HCT116 (cell line): ENCODE results near the gene EXD3. TPM values are rescaled to one million over a fixed set of nuclear protein-coding genes. Genes with fewer than 3 reads are reported as not detected.

Source experiments
- ATAC-seq: fragments of 200-7000 bp; cut with Tn5 transposase; 2 replicates; pipeline ENCODE4 v1.9.1; 2020; ENCODE audit warnings: mild to moderate bottlenecking, moderate library complexity
- BruUV-seq: library from RNA; stranded (reverse); fragments of 400-500 nt; replicated peaks from 2 replicates; lab custom pipeline; 2021; lab: Mats Ljungman, UMichigan
- CTCF ChIA-PET: fragments of 300-600 bp; sonication (Branson Sonifier 250); formaldehyde crosslinking; loops from one replicate; lab custom pipeline; 2021; ENCODE audit warnings: antibody characterized with exemption; lab: Charles Lee
- POLR2A ChIA-PET: fragments of 300-600, 350-600 bp; sonication (Branson Sonifier 250); formaldehyde crosslinking; loops from one replicate; lab custom pipeline; 2021; ENCODE audit warnings: antibody characterized with exemption; lab: Charles Lee
- RAD21 ChIA-PET, 2 experiments: fragments of 300-600 bp; sonication (Branson Sonifier 250); formaldehyde crosslinking; loops; one replicate each; lab custom pipeline; 2023; ENCODE audit warnings: low total read pairs in 2 of 2; ENCODE audit not compliant: uncharacterized antibody in 2 of 2, unreplicated experiment in 2 of 2, low non-redundant PET in 1 of 2; lab: Charles Lee
- DNase-seq: peaks from one replicate; pipeline ENCODE4 v3.0.0-alpha.2; 2010; ENCODE audit warnings: low read depth, low spot score
- H2AFZ ChIP-seq: fragments of 200-600 bp; shearing (Covaris generic), sonication (generic); 2 replicates; pipeline ENCODE4 v1.6.1; 2017; ENCODE audit warnings: low read depth, mixed run types, mixed read lengths, antibody characterized with exemption, low read length; ENCODE audit not compliant: poor library complexity, severe bottlenecking
- H3K27ac ChIP-seq: 2 replicates; pipeline ENCODE4 v1.5.1; 2012; ENCODE audit warnings: low read depth, low read length
- H3K27me3 ChIP-seq: fragments of 200-600 bp; sonication (generic); 2 replicates; pipeline ENCODE4 v1.6.1; 2016; ENCODE audit warnings: mixed run types, low read length, mixed read lengths; ENCODE audit not compliant: insufficient read depth
- H3K36me3 ChIP-seq, 2 experiments: fragments of 200-500 bp in 1 of 2; fragments of 200-600 bp in 1 of 2; sonication (Bioruptor generic) in 1 of 2; sonication (generic) in 1 of 2; 2 replicates each; pipeline versions ENCODE4 v1.5.1 to v1.6.1; 2014 to 2016; ENCODE audit warnings: low read length in 2 of 2, inconsistent platforms in 1 of 2, mixed read lengths in 1 of 2, mixed run types in 1 of 2; ENCODE audit not compliant: insufficient read depth in 2 of 2, control insufficient read depth in 1 of 2
- H3K4me1 ChIP-seq, 2 experiments: fragments of 200-600 bp in 1 of 2; sonication (generic) in 1 of 2; 2 replicates each; pipeline versions ENCODE4 v1.5.1 to v1.6.1; 2012 to 2017; ENCODE audit warnings: low read length in 2 of 2, inconsistent platforms in 1 of 2, mild to moderate bottlenecking in 1 of 2, mixed read lengths in 1 of 2, mixed run types in 1 of 2, moderate library complexity in 1 of 2; ENCODE audit not compliant: insufficient read depth in 2 of 2, control insufficient read depth in 1 of 2
- H3K4me2 ChIP-seq: fragments of 200-600 bp; sonication (generic); 2 replicates; pipeline ENCODE4 v1.6.1; 2017; ENCODE audit warnings: mixed run types, low read length, mixed read lengths
- H3K4me3 ChIP-seq, 2 experiments: fragments of 200-600 bp in 1 of 2; sonication (generic) in 1 of 2; replicated peaks in 1 of 2; 2 replicates each; pipeline ENCODE4 v1.5.1; 2011 to 2016; ENCODE audit warnings: low read length in 2 of 2, control low read depth in 1 of 2, low read depth in 1 of 2, mild to moderate bottlenecking in 1 of 2, mixed read lengths in 1 of 2, mixed run types in 1 of 2
- H3K79me2 ChIP-seq: fragments of 200-600 bp; sonication (generic); 2 replicates; pipeline ENCODE4 v1.6.1; 2017; ENCODE audit warnings: mild to moderate bottlenecking, mixed run types, low read length, moderate library complexity, mixed read lengths; ENCODE audit not compliant: insufficient read depth
- H3K9ac ChIP-seq: fragments of 200-600 bp; sonication (generic); 2 replicates; pipeline ENCODE4 v1.6.1; 2016; ENCODE audit warnings: low read length, mixed read lengths
- H3K9me2 ChIP-seq: fragments of 200-600 bp; sonication (generic), shearing (Covaris generic); 2 replicates; pipeline ENCODE4 v1.6.1; 2017; ENCODE audit warnings: mixed run types, mild to moderate bottlenecking, moderate library complexity; ENCODE audit not compliant: insufficient read depth
- H3K9me3 ChIP-seq, 2 experiments: fragments of 200-500 bp in 1 of 2; fragments of 200-600 bp in 1 of 2; sonication (Bioruptor generic) in 1 of 2; sonication (generic) in 1 of 2; 2 replicates each; pipeline ENCODE4 v1.6.1; 2014 to 2017; ENCODE audit warnings: low read length in 2 of 2, mixed read lengths in 2 of 2, inconsistent platforms in 1 of 2, low read depth in 1 of 2, mild to moderate bottlenecking in 1 of 2, mixed run types in 1 of 2, moderate library complexity in 1 of 2; ENCODE audit not compliant: control insufficient read depth in 1 of 2, insufficient read depth in 1 of 2
- H4K20me1 ChIP-seq: fragments of 200-600 bp; sonication (generic), shearing (Covaris generic); 2 replicates; pipeline ENCODE4 v1.6.1; 2017; ENCODE audit warnings: mixed run types, mild to moderate bottlenecking, moderate library complexity; ENCODE audit not compliant: insufficient read depth
- CBX3 ChIP-seq: IDR thresholded peaks from 2 replicates; pipeline ENCODE4 v1.6.1; 2012; ENCODE audit warnings: low read depth
- CEBPB ChIP-seq: IDR thresholded peaks from 2 replicates; pipeline ENCODE4 v1.6.1; 2012; ENCODE audit warnings: low read depth
- EGR1 ChIP-seq: IDR thresholded peaks from 2 replicates; pipeline ENCODE4 v1.6.1; 2012; ENCODE audit warnings: low read depth
- EZH2 ChIP-seq: fragments of 200-600 bp; sonication (generic); IDR thresholded peaks from 2 replicates; pipeline ENCODE4 v1.6.1; 2017; ENCODE audit warnings: antibody characterized with exemption, mixed run types
- EZH2phosphoT487 ChIP-seq: fragments of 200-600 bp; IDR thresholded peaks from 2 replicates; pipeline ENCODE4 v1.6.1; 2018; ENCODE audit warnings: antibody characterized with exemption, borderline replicate concordance
- FOSL1 ChIP-seq: IDR thresholded peaks from 2 replicates; pipeline ENCODE4 v1.6.1; 2012; ENCODE audit warnings: low read depth
- POLR2A ChIP-seq: IDR thresholded peaks from 2 replicates; pipeline ENCODE4 v1.7.0; 2011; ENCODE audit warnings: borderline replicate concordance; ENCODE audit not compliant: insufficient read depth, insufficient read length; ENCODE audit errors: extremely low read depth
- POLR2AphosphoS5 ChIP-seq: IDR thresholded peaks from 2 replicates; pipeline ENCODE4 v1.6.1; 2011; ENCODE audit warnings: mild to moderate bottlenecking, low read depth, low read length, moderate library complexity
- RAD21 ChIP-seq: IDR thresholded peaks from 2 replicates; pipeline ENCODE4 v1.6.1; 2012; ENCODE audit warnings: low read depth, mild to moderate bottlenecking
- TCF7L2 ChIP-seq: IDR thresholded peaks from 2 replicates; pipeline ENCODE4 v1.7.0; 2011; ENCODE audit warnings: borderline replicate concordance, inconsistent platforms; ENCODE audit not compliant: insufficient read depth, insufficient read length; ENCODE audit errors: extremely low read depth
- YY1 ChIP-seq: IDR thresholded peaks from 2 replicates; pipeline ENCODE4 v1.6.1; 2011; ENCODE audit warnings: low read length, low read depth, moderate library complexity, mild to moderate bottlenecking; ENCODE audit not compliant: insufficient replicate concordance; ENCODE audit errors: extremely low read depth
- ZFX ChIP-seq: fragments of 450-650 bp; IDR thresholded peaks from 2 replicates; pipeline ENCODE4 v1.6.1; 2017
- intact Hi-C: fragments of 100-400 bp; cut with micrococcal nuclease; formaldehyde crosslinking; loops from 2 replicates; pipeline ENCODE4 v1.10.0; 2022
- total RNA-seq: library from RNA; stranded (reverse); gene quantifications from one replicate; pipeline ENCODE4 v1.2.1, GENCODE V29; 2021; ENCODE audit not compliant: unreplicated experiment
- TF ChIP-seq, protein P1 (sequence below), 3 experiments: fragments of 200-600 bp in 1 of 3; sonication (generic) in 1 of 3; IDR thresholded peaks in 2 of 3; conservative IDR thresholded peaks in 1 of 3; 2 replicates each; pipeline ENCODE4 v1.5.1; 2012 to 2017; ENCODE audit warnings: low read depth in 2 of 3, low read length in 2 of 3, antibody characterized with exemption in 1 of 3, borderline replicate concordance in 1 of 3, control low read depth in 1 of 3, mild to moderate bottlenecking in 1 of 3, mixed read lengths in 1 of 3, mixed run types in 1 of 3, moderate library complexity in 1 of 3; ENCODE audit not compliant: insufficient read depth in 1 of 3
- TF ChIP-seq, protein P2 (sequence below): IDR thresholded peaks from 2 replicates; pipeline ENCODE4 v1.6.1; 2012
- TF ChIP-seq, protein P3 (sequence below): IDR thresholded peaks from 2 replicates; pipeline ENCODE4 v1.6.1; 2012
- TF ChIP-seq, protein P4 (sequence below): IDR thresholded peaks from 2 replicates; pipeline ENCODE4 v1.6.1; 2012; ENCODE audit warnings: low read depth

The EXD3 gene
- total RNA-seq, 1 experiment from 2014 or later, result 25.4 TPM

DNA sequence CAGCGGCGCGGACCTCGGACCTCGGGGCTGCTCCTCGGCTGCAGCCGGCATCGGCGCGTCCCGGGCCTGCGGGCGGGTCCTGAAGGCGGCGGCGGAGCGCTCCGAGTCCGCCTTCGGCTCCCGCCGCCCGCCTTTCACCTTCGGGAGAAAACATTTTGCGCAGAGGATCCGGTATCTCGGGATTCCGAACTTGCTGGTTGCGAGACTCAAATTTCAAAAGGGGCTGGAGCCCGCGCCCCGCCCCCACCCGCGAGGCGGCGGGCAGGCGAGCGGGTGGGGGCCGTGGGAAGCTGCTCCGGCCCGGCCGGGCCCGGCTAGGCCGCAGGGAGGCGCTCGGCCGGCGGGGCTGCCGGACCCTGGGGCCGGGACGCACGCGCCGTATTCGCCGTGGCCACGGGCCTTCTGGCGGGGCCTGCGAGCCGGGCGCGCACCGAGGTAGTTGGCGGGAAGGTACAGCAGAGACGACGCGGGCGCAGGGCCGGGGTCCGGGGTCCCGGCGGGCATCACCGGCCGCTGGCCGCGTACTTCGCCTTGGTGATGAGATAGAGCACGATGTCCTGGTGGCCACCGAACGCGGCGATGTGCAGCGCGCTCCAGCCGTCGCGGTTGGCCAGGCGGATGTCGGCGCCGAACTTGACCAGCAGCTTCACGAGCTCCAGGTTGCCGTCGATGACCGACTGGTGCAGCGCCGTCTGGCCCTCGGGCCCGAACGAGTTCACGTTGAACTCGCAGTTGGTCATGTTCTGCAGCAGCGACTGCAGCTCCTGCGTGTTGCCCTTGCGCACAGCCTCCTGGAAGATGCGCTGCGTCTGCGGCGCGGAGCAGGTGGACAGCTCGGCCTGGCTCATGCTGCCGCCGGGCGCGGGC lies 121.6 kb downstream of the EXD3 start:
- H3K27ac ChIP-seq, result peak overlapping the region; percentile 78
- peaks cover 2% of the 10 kb centered on the region; the same call in 1 of the 2 replicates for H4K20me1 ChIP-seq
- ATAC-seq (peak; percentile 50), DNase-seq (peak; percentile 29)
- H3K36me3 ChIP-seq, result no peaks in the 10 kb centered on the region
- no peak overlapping the region for H2AFZ ChIP-seq
- no peaks in the 10 kb centered on the region for H3K9me2 ChIP-seq
- H3K27me3 ChIP-seq, result no peaks in the 10 kb centered on the region
- TF ChIP-seq POLR2AphosphoS5 (no peak), CEBPB (no peak), TCF7L2 (peak; percentile 89), EGR1 (no peak), YY1 (no peak), FOSL1 (no peak), POLR2A (no peak), EZH2 (no peak), CBX3 (no peak), ZFX (peak; percentile 90), EZH2phosphoT487 (no peak), RAD21 (no peak)
- TF ChIP-seq, protein P1, sequence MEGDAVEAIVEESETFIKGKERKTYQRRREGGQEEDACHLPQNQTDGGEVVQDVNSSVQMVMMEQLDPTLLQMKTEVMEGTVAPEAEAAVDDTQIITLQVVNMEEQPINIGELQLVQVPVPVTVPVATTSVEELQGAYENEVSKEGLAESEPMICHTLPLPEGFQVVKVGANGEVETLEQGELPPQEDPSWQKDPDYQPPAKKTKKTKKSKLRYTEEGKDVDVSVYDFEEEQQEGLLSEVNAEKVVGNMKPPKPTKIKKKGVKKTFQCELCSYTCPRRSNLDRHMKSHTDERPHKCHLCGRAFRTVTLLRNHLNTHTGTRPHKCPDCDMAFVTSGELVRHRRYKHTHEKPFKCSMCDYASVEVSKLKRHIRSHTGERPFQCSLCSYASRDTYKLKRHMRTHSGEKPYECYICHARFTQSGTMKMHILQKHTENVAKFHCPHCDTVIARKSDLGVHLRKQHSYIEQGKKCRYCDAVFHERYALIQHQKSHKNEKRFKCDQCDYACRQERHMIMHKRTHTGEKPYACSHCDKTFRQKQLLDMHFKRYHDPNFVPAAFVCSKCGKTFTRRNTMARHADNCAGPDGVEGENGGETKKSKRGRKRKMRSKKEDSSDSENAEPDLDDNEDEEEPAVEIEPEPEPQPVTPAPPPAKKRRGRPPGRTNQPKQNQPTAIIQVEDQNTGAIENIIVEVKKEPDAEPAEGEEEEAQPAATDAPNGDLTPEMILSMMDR (IDR thresholded peaks at IDR 0.05 in 2 of 3, conservative IDR thresholded peaks at IDR 0.05 in 1 of 3; ENCODE audit: borderline replicate concordance in 1 of 3, insufficient read depth in 1 of 3, low read depth in 2 of 3, low read length in 2 of 3), result peak in 1 of 3 experiments; percentile 21; a peak in 2 of 6 replicates
- TF ChIP-seq, protein P2, sequence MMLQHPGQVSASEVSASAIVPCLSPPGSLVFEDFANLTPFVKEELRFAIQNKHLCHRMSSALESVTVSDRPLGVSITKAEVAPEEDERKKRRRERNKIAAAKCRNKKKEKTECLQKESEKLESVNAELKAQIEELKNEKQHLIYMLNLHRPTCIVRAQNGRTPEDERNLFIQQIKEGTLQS, result no peak
- TF ChIP-seq, protein P3, sequence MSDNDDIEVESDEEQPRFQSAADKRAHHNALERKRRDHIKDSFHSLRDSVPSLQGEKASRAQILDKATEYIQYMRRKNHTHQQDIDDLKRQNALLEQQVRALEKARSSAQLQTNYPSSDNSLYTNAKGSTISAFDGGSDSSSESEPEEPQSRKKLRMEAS, result no peak
- TF ChIP-seq, protein P4, sequence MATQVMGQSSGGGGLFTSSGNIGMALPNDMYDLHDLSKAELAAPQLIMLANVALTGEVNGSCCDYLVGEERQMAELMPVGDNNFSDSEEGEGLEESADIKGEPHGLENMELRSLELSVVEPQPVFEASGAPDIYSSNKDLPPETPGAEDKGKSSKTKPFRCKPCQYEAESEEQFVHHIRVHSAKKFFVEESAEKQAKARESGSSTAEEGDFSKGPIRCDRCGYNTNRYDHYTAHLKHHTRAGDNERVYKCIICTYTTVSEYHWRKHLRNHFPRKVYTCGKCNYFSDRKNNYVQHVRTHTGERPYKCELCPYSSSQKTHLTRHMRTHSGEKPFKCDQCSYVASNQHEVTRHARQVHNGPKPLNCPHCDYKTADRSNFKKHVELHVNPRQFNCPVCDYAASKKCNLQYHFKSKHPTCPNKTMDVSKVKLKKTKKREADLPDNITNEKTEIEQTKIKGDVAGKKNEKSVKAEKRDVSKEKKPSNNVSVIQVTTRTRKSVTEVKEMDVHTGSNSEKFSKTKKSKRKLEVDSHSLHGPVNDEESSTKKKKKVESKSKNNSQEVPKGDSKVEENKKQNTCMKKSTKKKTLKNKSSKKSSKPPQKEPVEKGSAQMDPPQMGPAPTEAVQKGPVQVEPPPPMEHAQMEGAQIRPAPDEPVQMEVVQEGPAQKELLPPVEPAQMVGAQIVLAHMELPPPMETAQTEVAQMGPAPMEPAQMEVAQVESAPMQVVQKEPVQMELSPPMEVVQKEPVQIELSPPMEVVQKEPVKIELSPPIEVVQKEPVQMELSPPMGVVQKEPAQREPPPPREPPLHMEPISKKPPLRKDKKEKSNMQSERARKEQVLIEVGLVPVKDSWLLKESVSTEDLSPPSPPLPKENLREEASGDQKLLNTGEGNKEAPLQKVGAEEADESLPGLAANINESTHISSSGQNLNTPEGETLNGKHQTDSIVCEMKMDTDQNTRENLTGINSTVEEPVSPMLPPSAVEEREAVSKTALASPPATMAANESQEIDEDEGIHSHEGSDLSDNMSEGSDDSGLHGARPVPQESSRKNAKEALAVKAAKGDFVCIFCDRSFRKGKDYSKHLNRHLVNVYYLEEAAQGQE, result no peak
- CTCF ChIA-PET, result interaction anchor here (0.9 to 2.1 kb wide), 14 partner anchors 9 to 251 kb away, joined by 3 to 16 read pairs (median 4); partner anchors contain the start of genes EXD3, MRPL41 and NOXA1
- RAD21 ChIA-PET, result interaction anchor here (0.7 to 0.9 kb wide), 2 partner anchors 14 to 78 kb away, joined by 3 read pairs; no protein-coding TSS in a partner anchor
- H3K9me3 ChIP-seq, result no peaks in the 10 kb centered on the region
- H3K4me2 ChIP-seq, result peak overlapping the region; percentile 97
- no TSS peak for BruUV-seq
- peaks cover 28 to 72% of the 10 kb centered on the region in 2 experiments for H3K4me1 ChIP-seq
- POLR2A ChIA-PET, result interaction anchor here (1.0 to 2.1 kb wide), 6 partner anchors 10 to 111 kb away, joined by 3 to 24 read pairs (median 4); no protein-coding TSS in a partner anchor
- peak overlapping the region; percentile 51 to 69 for H3K4me3 ChIP-seq
- peak overlapping the region; percentile 73 for H3K9ac ChIP-seq
- intact Hi-C loops, result loop anchor here (2.0 kb wide), 1 partner anchor 105 kb away; no protein-coding TSS in a partner anchor
- H3K79me2 ChIP-seq, result peaks cover 17% of the 10 kb centered on the region
